ENCODE data around the gene CLIC5. TPM values are rescaled to one million over a fixed set of nuclear protein-coding genes. Genes with fewer than 3 reads are reported as not detected.

CLIC5 gene
- total RNA-seq, 1 donor from 2014 or later, result not detected

DNA sequence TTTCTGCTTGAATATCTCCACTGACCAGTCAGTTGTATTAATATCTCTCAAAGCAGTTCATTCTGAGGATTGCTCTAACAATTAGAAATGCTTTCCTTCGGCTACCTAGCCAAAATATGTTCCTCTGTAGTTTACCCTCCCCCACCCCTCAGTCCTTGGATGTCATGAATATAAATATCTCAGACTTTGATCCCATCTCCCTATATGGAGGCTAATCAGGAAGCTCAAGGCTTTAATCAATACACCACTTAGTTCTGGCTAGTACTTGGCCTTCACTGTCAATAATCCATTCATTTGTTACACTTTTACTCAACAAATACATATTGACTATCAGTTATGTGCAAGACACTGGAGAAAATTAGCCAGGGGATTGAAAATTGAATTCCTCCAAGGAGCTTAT, 60.1 kb downstream of the CLIC5 start:
- H3K36me3 Mint-ChIP-seq (ENCODE audit: unreplicated experiment), result no peaks in the 10 kb centered on the region

DNA sequence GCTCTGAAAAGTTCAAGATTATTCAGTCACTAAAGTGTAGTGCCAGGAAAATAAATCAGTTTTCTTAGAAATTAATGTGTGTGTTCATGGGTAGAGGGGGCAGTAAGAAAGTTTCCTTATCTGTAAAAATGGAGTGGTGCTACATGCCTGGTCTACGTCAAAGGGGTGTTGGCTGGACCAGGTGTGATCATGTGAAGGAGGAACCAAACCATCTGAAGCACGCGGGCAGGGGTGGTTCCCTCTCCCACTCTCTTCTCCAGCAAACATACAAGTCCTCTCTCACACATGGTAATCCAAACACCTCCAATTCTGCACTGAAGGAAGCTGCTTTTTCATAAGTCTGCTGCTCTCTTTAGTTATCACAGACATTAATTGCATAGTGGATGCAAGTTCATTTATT, 63.1 kb downstream of the CLIC5 start:
- H3K36me3 Mint-ChIP-seq (ENCODE audit: unreplicated experiment), result no peaks in the 10 kb centered on the region
- no peak overlapping the region for H3K27ac Mint-ChIP-seq (ENCODE audit: unreplicated experiment)
- H3K27me3 Mint-ChIP-seq (ENCODE audit: unreplicated experiment), result peaks cover 39% of the 10 kb centered on the region
- TF ChIP-seq, protein P1, sequence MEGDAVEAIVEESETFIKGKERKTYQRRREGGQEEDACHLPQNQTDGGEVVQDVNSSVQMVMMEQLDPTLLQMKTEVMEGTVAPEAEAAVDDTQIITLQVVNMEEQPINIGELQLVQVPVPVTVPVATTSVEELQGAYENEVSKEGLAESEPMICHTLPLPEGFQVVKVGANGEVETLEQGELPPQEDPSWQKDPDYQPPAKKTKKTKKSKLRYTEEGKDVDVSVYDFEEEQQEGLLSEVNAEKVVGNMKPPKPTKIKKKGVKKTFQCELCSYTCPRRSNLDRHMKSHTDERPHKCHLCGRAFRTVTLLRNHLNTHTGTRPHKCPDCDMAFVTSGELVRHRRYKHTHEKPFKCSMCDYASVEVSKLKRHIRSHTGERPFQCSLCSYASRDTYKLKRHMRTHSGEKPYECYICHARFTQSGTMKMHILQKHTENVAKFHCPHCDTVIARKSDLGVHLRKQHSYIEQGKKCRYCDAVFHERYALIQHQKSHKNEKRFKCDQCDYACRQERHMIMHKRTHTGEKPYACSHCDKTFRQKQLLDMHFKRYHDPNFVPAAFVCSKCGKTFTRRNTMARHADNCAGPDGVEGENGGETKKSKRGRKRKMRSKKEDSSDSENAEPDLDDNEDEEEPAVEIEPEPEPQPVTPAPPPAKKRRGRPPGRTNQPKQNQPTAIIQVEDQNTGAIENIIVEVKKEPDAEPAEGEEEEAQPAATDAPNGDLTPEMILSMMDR (IDR thresholded peaks at IDR 0.05), result no peak
- no peaks in the 10 kb centered on the region for H3K9me3 Mint-ChIP-seq (ENCODE audit: unreplicated experiment)
- no peak for DNase-seq (ENCODE audit: extremely low spot score, unreplicated experiment)
- no peak overlapping the region for H3K4me3 Mint-ChIP-seq (ENCODE audit: unreplicated experiment)
- H3K4me1 Mint-ChIP-seq (ENCODE audit: unreplicated experiment), result peaks cover 7% of the 10 kb centered on the region

More for the DNA sequence above, 60.1 kb downstream of the CLIC5 start:
- H3K4me3 Mint-ChIP-seq (ENCODE audit: unreplicated experiment), result no peak overlapping the region
- TF ChIP-seq, protein P1 (IDR thresholded peaks at IDR 0.05), result no peak
- H3K27me3 Mint-ChIP-seq (ENCODE audit: unreplicated experiment), result peaks cover 32% of the 10 kb centered on the region
- H3K27ac Mint-ChIP-seq (ENCODE audit: unreplicated experiment), result no peak overlapping the region
- H3K4me1 Mint-ChIP-seq (ENCODE audit: unreplicated experiment), result peaks cover 11% of the 10 kb centered on the region
- no peaks in the 10 kb centered on the region for H3K9me3 Mint-ChIP-seq (ENCODE audit: unreplicated experiment)
- DNase-seq (ENCODE audit: extremely low spot score, unreplicated experiment), result no peak

DNA sequence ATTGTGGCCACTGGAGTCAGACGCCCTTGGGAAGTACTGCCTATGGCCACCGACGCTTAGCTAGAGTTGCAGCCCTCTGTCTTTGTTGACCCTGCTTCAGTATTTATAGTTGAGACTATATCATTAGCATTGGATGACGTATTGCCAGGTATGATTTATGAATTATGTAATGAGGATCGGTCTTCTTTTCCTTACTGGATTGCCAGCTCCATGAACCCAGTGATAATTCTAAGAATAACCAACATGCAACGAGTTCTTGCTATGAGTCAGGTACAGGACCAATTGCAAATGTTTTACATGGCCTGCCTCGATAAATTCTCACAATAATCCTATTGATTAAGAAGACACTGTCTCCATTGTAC, 63.5 kb downstream of the CLIC5 start:
- Mint-ChIP-seq H3K4me1 (ENCODE audit: unreplicated experiment) (peaks cover 10% of the 10 kb centered on the region), H3K27ac (ENCODE audit: unreplicated experiment) (no peak overlapping the region), H3K9me3 (ENCODE audit: unreplicated experiment) (no peaks in the 10 kb centered on the region), H3K36me3 (ENCODE audit: unreplicated experiment) (no peaks in the 10 kb centered on the region), H3K4me3 (ENCODE audit: unreplicated experiment) (no peak overlapping the region), H3K27me3 (ENCODE audit: unreplicated experiment) (peaks cover 39% of the 10 kb centered on the region)
- TF ChIP-seq, protein P1 (IDR thresholded peaks at IDR 0.05), result no peak
- no peak for DNase-seq (ENCODE audit: extremely low spot score, unreplicated experiment)

DNA sequence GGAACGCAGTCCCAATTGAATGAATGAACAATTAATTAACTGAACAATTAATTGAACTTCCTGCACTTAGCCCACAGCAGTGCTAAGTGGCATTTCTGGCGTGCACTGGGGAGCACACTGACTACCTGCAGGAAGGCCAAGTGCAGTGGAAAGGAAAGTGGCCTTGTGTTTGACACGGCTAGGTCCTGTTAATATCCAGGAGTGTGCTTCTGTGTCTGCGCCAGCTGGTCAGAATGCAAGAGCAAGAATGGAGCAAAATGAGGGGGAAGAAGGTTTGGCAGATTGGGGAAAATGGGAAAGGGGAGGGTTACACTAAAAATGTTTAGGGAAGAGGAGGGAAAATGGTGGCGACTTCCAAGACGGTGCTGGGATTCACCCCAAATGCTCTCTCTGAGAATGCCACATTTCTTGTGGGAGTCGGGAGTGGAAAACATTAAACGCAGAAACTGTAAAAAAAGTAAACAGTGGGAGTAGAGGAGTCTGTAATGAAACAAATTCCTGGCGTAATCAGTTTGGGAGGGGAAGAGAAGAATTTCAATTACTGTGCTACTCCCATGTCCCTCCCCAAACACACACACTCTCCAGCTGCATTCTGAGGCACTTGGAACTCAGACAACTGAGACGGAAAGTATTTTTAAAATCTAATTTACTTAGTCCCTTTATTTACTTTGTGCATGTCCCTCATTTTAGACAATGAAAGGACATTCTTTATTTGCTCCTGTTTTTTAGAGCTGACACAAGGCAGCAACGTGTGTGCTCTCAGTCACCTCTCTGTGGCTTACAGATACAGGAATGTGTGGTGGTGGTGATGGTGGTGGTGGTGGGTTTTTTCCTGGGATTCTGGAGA, 64.1 kb downstream of the CLIC5 start:
- TF ChIP-seq, protein P1 (IDR thresholded peaks at IDR 0.05), result no peak

DNA sequence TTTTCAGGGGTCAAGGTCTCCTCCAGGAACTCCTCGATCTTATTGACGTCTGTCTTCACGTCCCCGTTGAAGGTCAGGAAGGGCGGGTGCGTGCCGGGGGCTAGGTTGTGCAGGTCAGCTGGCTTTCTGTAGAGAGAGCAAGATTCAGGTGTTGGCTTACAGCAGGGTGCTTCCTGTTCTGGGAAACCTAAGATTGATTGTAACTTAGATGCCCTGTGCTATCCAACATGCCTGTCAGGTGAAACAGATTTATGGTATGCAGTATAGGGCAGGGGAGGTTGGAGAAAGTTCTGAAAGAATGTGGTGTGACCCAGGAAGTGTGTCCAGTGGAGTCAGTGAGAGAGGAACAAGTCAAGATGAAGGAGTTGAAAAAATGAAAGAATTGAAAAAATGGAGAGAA, 66.4 kb downstream of the CLIC5 start:
- Mint-ChIP-seq H3K27ac (ENCODE audit: unreplicated experiment) (no peak overlapping the region), H3K36me3 (ENCODE audit: unreplicated experiment) (no peaks in the 10 kb centered on the region), H3K27me3 (ENCODE audit: unreplicated experiment) (peaks cover 20% of the 10 kb centered on the region), H3K4me3 (ENCODE audit: unreplicated experiment) (no peak overlapping the region), H3K9me3 (ENCODE audit: unreplicated experiment) (no peaks in the 10 kb centered on the region), H3K4me1 (ENCODE audit: unreplicated experiment) (peaks cover 33% of the 10 kb centered on the region)
- DNase-seq (ENCODE audit: extremely low spot score, unreplicated experiment), result no peak
- TF ChIP-seq, protein P1 (IDR thresholded peaks at IDR 0.05), result no peak

More for the DNA sequence above, 64.1 kb downstream of the CLIC5 start:
- H3K27me3 Mint-ChIP-seq (ENCODE audit: unreplicated experiment), result peaks cover 34% of the 10 kb centered on the region
- H3K4me1 Mint-ChIP-seq (ENCODE audit: unreplicated experiment), result peaks cover 14% of the 10 kb centered on the region
- no peak overlapping the region for H3K27ac Mint-ChIP-seq (ENCODE audit: unreplicated experiment)
- DNase-seq (ENCODE audit: extremely low spot score, unreplicated experiment), result no peak
- no peaks in the 10 kb centered on the region for H3K36me3 Mint-ChIP-seq (ENCODE audit: unreplicated experiment)
- H3K9me3 Mint-ChIP-seq (ENCODE audit: unreplicated experiment), result no peaks in the 10 kb centered on the region
- H3K4me3 Mint-ChIP-seq (ENCODE audit: unreplicated experiment), result no peak overlapping the region
